ENCODE data around the gene PLBD2. TPM values are rescaled to one million over a fixed set of nuclear protein-coding genes. Genes with fewer than 3 reads are reported as not detected.

Gene PLBD2
- total RNA-seq, 1 donor from 2014 or later = 38.1 TPM

GRCh38 chr12:113340061-113340460 lies 18.3 kb upstream of the PLBD2 start:
- H3K4me1 ChIP-seq = peaks cover 5% of the 10 kb centered on the region
- H3K4me3 ChIP-seq = no peak overlapping the region
- no peak for DNase-seq (ENCODE audit: extremely low spot score in 2 of 2)
- intact Hi-C loops (cut with DNase I) = no loop called here
- no peaks in the 10 kb centered on the region for H3K27me3 ChIP-seq
- no peak overlapping the region for H3K27ac ChIP-seq
- no peaks in the 10 kb centered on the region for H3K9me3 ChIP-seq
- H3K36me3 ChIP-seq = no peaks in the 10 kb centered on the region
- TF ChIP-seq POLR2A (IDR thresholded peaks at IDR 0.05) (no peak), POLR2AphosphoS5 (IDR thresholded peaks at IDR 0.05; ENCODE audit: insufficient read depth in 1 of 2, low read depth in 1 of 2) (no peak), CTCF (IDR thresholded peaks at IDR 0.05) (no peak)

GRCh38 chr12:113341535-113341934 lies 16.9 kb upstream of the PLBD2 start:
- intact Hi-C loops (cut with DNase I) = no loop called here
- DNase-seq (ENCODE audit: extremely low spot score in 2 of 2) = no peak
- Histone ChIP-seq H3K27me3 (no peaks in the 10 kb centered on the region), H3K36me3 (no peaks in the 10 kb centered on the region), H3K9me3 (no peaks in the 10 kb centered on the region), H3K4me1 (no peaks in the 10 kb centered on the region), H3K27ac (no peak overlapping the region), H3K4me3 (no peak overlapping the region)
- TF ChIP-seq POLR2A (IDR thresholded peaks at IDR 0.05) (no peak), POLR2AphosphoS5 (IDR thresholded peaks at IDR 0.05; ENCODE audit: insufficient read depth in 1 of 2, low read depth in 1 of 2) (no peak)

DNA sequence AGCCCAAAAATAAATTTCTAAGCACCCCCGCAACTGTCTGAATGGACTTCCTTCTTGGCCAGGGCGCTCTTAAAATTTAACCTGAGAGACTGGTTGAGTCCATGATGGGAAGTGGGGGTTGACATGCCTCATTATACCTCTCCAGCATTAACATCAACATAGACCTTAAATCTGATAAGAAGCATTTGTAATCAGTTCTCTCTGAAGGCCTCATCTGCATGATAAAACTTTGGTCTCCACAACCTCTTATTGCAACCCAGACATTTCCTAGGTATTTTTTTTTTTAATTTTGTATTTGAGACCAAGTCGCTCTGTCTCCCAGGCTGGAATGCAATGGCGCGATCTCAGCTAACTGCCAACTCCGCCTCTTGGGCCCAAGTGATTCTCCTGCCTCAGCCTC lies 13.1 kb upstream of the PLBD2 start:
- H3K27ac ChIP-seq = no peak overlapping the region
- TF ChIP-seq CTCF (IDR thresholded peaks at IDR 0.05) = no peak
- no peak for TF ChIP-seq POLR2AphosphoS5 (IDR thresholded peaks at IDR 0.05; ENCODE audit: insufficient read depth in 1 of 2, low read depth in 1 of 2)
- no peak for TF ChIP-seq POLR2A (IDR thresholded peaks at IDR 0.05)
- H3K36me3 ChIP-seq = no peaks in the 10 kb centered on the region
- H3K4me3 ChIP-seq = no peak overlapping the region
- no peak for DNase-seq (ENCODE audit: extremely low spot score in 2 of 2)
- H3K27me3 ChIP-seq = no peaks in the 10 kb centered on the region
- no peaks in the 10 kb centered on the region for H3K4me1 ChIP-seq
- H3K9me3 ChIP-seq = no peaks in the 10 kb centered on the region
- intact Hi-C loops (cut with DNase I) = no loop called here

- no peak overlapping the region for H3K4me3 ChIP-seq
- H3K36me3 ChIP-seq = no peaks in the 10 kb centered on the region
- TF ChIP-seq POLR2A (IDR thresholded peaks at IDR 0.05) = no peak
- no peak for TF ChIP-seq CTCF (IDR thresholded peaks at IDR 0.05)
- no peak for TF ChIP-seq POLR2AphosphoS5 (IDR thresholded peaks at IDR 0.05; ENCODE audit: insufficient read depth in 1 of 2, low read depth in 1 of 2)
- no peaks in the 10 kb centered on the region for H3K9me3 ChIP-seq
- no peaks in the 10 kb centered on the region for H3K27me3 ChIP-seq
- no peaks in the 10 kb centered on the region for H3K4me1 ChIP-seq
- DNase-seq (ENCODE audit: extremely low spot score in 2 of 2) = no peak
- H3K27ac ChIP-seq = no peak overlapping the region
- intact Hi-C loops (cut with DNase I) = no loop called here
Observed at GRCh38 chr12:113346353-113346752, 12.0 kb upstream of the PLBD2 start.

- H3K36me3 ChIP-seq = no peaks in the 10 kb centered on the region
- H3K4me1 ChIP-seq = no peaks in the 10 kb centered on the region
- H3K27me3 ChIP-seq = no peaks in the 10 kb centered on the region
- TF ChIP-seq CTCF (IDR thresholded peaks at IDR 0.05) (no peak), POLR2AphosphoS5 (IDR thresholded peaks at IDR 0.05; ENCODE audit: insufficient read depth in 1 of 2, low read depth in 1 of 2) (no peak), POLR2A (IDR thresholded peaks at IDR 0.05) (no peak)
- no peak overlapping the region for H3K27ac ChIP-seq
- no peak for DNase-seq (ENCODE audit: extremely low spot score in 2 of 2)
- H3K4me3 ChIP-seq = no peak overlapping the region
- intact Hi-C loops (cut with DNase I) = no loop called here
- H3K9me3 ChIP-seq = no peaks in the 10 kb centered on the region
Observed at GRCh38 chr12:113347107-113347506, 11.3 kb upstream of the PLBD2 start.

Measured in vagina (tissue), 2 donors.